NT2/D1 (cell line): ENCODE data around the gene PKHD1.
"Not testable (repeated sequence)": the region's sequence is repeated elsewhere in the genome, so short reads cannot be mapped to it uniquely, and the experiment has no call there.

Experiments used
- DNase-seq: peaks from one replicate; pipeline ENCODE4 v3.0.0-alpha.2; 2011; ENCODE audit warnings: low read depth, low spot score
- H3K27me3 ChIP-seq: 2 replicates; pipeline ENCODE4 v1.6.0; 2011; ENCODE audit warnings: mild to moderate bottlenecking; ENCODE audit not compliant: insufficient read length, insufficient read depth
- H3K36me3 ChIP-seq: 2 replicates; pipeline ENCODE4 v1.6.1; 2011; ENCODE audit warnings: mild to moderate bottlenecking, low read length, mixed read lengths; ENCODE audit not compliant: insufficient read depth, insufficient read length
- H3K4me1 ChIP-seq: 2 replicates; pipeline ENCODE4 v1.5.1; 2011; ENCODE audit not compliant: insufficient read depth, insufficient read length
- H3K4me3 ChIP-seq: 2 replicates; pipeline ENCODE4 v1.5.1; 2011; ENCODE audit warnings: low read depth; ENCODE audit not compliant: insufficient read length
- H3K9ac ChIP-seq: 2 replicates; pipeline ENCODE4 v1.6.0; 2011; ENCODE audit warnings: low read depth; ENCODE audit not compliant: insufficient read length
- H3K9me3 ChIP-seq: 2 replicates; pipeline ENCODE4 v1.5.1; 2011; ENCODE audit warnings: mild to moderate bottlenecking, low read length; ENCODE audit not compliant: insufficient read depth
- SUZ12 ChIP-seq: IDR thresholded peaks from 2 replicates; pipeline ENCODE4 v1.6.1; 2011; ENCODE audit not compliant: insufficient read length, insufficient read depth; ENCODE audit errors: extremely low read depth
- YY1 ChIP-seq: IDR thresholded peaks from 2 replicates; pipeline ENCODE4 v1.6.1; 2011; ENCODE audit not compliant: insufficient read length, insufficient read depth
- ZNF274 ChIP-seq: IDR thresholded peaks from 2 replicates; pipeline ENCODE4 v1.6.1; 2011; ENCODE audit warnings: mild to moderate bottlenecking, low read depth, low read length

PKHD1 gene

DNA sequence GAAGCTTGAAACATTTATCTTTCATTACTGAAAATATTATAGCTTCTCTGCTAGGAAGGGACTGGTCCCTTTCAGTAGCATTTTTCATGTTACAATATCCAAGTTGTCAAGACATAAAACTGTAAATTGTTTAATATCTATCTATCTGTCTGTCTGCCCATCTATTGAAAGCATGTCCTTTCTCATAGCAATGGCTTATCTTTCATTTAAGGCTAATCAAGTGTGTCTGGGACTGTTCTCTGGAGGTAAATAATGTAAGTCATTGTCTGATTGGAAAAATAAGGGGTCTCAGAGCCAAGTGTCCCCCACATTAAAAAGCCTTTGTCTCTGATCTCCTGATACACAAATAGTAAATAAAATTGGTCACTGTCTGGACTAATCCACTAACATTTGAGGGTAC lies 135.5 kb downstream of the PKHD1 start:
- Histone ChIP-seq H3K4me3 (no peak overlapping the region), H3K9me3 (no peaks in the 10 kb centered on the region), H3K9ac (no peak overlapping the region), H3K36me3 (no peaks in the 10 kb centered on the region), H3K27me3 (no peaks in the 10 kb centered on the region), H3K4me1 (no peaks in the 10 kb centered on the region)
- no peak for DNase-seq
- TF ChIP-seq YY1: no peak

DNA sequence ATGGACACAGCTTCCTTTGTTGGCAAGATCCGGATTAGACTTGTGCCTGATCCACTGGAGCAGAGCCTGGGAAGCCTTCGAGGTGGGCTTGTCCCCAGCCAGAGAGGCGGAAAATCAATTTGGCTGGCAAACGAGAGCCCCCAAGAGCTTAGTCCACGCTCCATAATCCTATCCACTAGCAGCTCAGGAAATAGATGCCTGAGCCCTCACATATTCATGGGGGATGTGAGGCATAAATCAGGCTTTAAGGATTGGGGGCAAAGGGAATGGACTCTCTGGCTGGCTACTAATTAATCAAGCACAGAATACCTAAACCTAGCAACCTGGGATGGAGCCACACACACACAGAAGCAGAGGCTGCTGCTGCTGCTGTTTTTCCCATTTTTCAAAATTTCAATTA lies 137.9 kb downstream of the PKHD1 start:
- Histone ChIP-seq H3K9ac (no peak overlapping the region), H3K36me3 (no peaks in the 10 kb centered on the region), H3K27me3 (no peaks in the 10 kb centered on the region), H3K9me3 (no peaks in the 10 kb centered on the region), H3K4me1 (no peaks in the 10 kb centered on the region), H3K4me3 (no peak overlapping the region)
- no peak for DNase-seq
- TF ChIP-seq SUZ12: no peak
- no peak for TF ChIP-seq YY1
- TF ChIP-seq ZNF274: no peak

DNA sequence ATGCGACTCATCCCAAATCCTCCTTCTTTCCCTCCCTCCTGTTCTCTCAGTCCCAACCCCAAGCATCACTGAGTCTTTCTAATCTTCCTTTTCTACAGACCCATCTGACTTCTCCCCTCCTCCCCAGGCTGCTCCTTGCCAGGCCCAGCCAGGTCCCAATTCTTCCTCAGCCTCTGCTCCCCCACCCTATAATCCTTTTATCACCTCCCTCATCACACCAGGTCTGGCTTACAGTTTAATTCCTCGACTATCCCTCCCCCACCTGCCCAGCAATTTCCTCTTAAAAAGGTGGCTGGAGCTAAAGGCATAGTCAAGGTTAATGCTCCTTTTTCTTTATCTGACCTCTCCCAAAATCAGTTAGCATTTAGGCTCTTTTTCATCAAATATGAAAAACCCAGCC lies 147.7 kb downstream of the PKHD1 start:
- H3K9me3 ChIP-seq, DNase-seq, H3K36me3 ChIP-seq, H3K27me3 ChIP-seq, H3K9ac ChIP-seq, H3K4me1 ChIP-seq, H3K4me3 ChIP-seq: not testable (repeated sequence)

DNA sequence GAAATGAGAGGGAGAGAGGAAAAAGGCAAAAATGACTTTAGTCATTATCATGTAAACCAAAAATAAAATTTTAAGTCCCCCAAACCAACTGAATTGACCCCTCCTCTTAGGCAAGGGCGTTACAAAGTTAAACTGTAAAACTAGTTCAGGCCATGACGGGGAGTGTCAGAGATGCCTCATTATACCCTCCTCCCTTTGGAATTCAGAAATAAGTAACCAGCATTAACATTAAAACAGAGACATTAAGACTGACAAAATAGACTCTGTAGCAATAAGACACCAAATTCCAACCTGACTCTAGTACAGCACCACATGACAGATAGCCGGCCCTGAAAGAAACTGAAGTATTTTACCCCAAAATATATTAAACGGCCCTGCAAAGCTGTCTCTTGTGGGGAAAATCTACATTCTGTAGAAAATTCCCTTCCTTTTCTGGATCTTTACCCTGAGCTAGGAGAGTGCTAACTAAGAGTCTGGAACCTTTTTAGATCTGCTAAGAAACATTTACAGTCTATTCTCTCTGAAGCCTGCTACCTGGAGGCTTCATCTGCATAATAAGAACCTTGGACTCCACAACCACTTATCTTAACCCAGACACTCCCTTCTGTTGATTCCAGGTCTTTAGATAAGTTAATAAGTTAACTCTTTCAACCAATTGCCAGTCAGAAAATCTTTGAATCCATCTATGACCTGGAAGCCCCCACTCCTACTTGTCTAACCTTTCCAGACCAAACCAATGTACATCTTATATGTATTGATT lies 150.7 kb downstream of the PKHD1 start:
- Histone ChIP-seq H3K9ac (no peak overlapping the region), H3K4me1 (no peaks in the 10 kb centered on the region), H3K36me3 (no peaks in the 10 kb centered on the region)

DNA sequence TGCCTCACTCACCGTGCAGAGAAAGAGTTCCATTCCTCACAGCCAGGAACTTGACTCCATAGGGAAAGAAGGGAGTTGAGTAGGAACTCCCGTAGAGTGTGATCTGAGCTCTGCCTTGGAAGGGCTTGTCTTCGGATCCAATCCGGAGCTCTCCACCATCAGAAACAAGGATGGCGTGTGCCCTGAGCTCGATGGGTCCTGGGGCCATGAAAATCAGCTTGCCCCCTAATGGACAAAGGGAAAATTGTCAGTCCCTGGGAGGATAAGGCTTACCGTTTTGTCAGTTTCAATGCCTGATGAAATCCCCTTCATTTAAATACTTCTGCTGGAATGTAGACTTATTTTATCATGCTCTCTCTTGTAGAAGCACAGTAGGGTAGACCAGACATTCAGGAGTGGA lies 153.3 kb downstream of the PKHD1 start:
- TF ChIP-seq SUZ12: no peak
- TF ChIP-seq ZNF274: no peak
- no peak for TF ChIP-seq YY1
- H3K36me3 ChIP-seq: no peaks in the 10 kb centered on the region
- no peaks in the 10 kb centered on the region for H3K9me3 ChIP-seq
- H3K27me3 ChIP-seq: no peaks in the 10 kb centered on the region
- no peak for DNase-seq
- H3K9ac ChIP-seq: no peak overlapping the region
- H3K4me1 ChIP-seq: no peaks in the 10 kb centered on the region
- no peak overlapping the region for H3K4me3 ChIP-seq

More for the DNA sequence above, 150.7 kb downstream of the PKHD1 start:
- no peak for DNase-seq
- TF ChIP-seq YY1 (no peak), ZNF274 (no peak)
- H3K27me3 ChIP-seq: no peaks in the 10 kb centered on the region
- H3K9me3 ChIP-seq: no peaks in the 10 kb centered on the region
- H3K4me3 ChIP-seq: no peak overlapping the region

DNA sequence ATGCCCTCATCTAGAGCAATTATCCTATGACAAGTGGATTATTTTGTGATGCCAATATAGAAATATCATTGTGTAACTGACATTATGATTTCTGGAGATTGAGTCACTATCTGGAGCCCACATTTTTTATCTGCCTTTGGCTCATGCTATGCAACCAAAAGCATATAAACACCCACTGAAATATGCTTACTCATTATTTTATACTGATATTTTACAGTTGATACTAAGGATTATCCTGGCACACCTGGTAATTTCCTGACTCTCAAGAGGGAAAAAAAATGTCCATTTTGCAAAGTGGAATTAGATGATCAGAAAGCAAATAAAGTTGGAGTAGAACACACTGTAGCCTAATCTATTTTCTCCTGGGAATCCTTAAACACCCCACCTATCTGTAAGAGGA lies 154.5 kb downstream of the PKHD1 start:
- Histone ChIP-seq H3K36me3 (no peaks in the 10 kb centered on the region), H3K4me3 (no peak overlapping the region), H3K9me3 (no peaks in the 10 kb centered on the region), H3K9ac (no peak overlapping the region), H3K27me3 (no peaks in the 10 kb centered on the region), H3K4me1 (no peaks in the 10 kb centered on the region)
- no peak for DNase-seq
- no peak for TF ChIP-seq SUZ12
- no peak for TF ChIP-seq YY1
- TF ChIP-seq ZNF274: no peak

DNA sequence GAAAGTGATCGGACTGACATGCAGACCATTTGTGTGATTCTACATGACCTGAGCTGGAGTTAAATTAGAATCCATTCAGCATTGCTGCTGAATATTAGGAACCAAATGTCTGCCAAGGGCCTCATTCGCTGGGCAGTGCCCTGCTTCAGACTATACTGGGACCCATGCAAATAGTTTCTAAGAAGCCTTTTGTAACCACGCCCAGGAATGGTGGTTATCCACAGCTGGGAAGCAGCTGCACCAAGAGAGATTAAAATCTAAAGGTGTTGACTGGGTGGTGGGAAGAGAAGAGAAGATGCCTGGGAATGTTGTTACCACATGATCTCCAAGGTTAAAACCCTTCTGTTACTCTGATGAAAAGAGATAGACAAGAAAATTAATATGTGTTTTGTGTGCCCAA lies 156.8 kb downstream of the PKHD1 start:
- H3K36me3 ChIP-seq: no peaks in the 10 kb centered on the region
- no peak overlapping the region for H3K4me3 ChIP-seq
- H3K9ac ChIP-seq: no peak overlapping the region
- no peak for TF ChIP-seq YY1
- TF ChIP-seq ZNF274: no peak
- TF ChIP-seq SUZ12: no peak
- no peaks in the 10 kb centered on the region for H3K9me3 ChIP-seq
- DNase-seq: no peak
- no peaks in the 10 kb centered on the region for H3K4me1 ChIP-seq
- H3K27me3 ChIP-seq: no peaks in the 10 kb centered on the region

DNA sequence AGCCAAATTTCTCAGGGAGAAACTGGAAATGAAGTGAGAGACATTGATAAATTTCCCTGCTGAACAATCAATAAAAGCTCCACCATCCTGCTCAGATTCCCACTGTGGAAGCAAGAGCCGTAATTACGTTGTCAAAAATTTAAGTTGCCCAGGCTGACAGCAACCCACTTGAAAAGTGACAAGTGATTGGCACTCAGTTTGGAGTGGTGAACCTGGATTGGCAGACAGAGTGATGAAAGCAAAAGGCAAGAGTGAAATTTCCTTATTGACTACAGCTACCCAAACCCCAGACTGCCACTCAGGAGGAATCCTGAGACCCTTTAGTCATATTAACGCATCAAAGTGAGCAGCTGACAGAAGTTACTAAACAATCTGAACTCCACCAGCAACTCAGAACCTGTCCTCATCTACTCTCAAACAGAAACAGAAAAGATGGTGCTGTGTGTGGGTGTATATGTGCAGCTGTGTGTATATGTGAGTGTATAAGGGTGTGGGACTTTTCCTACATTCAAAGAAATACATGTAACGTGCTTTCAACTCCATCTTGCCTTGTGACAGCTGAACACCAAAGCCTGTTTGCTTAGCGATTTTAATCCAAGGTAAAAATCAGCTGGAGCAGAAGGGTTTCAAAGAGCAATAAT lies 157.4 kb downstream of the PKHD1 start:
- H3K27me3 ChIP-seq: no peaks in the 10 kb centered on the region
- no peak overlapping the region for H3K4me3 ChIP-seq
- H3K36me3 ChIP-seq: no peaks in the 10 kb centered on the region
- TF ChIP-seq SUZ12 (no peak), ZNF274 (no peak), YY1 (no peak)
- no peaks in the 10 kb centered on the region for H3K9me3 ChIP-seq
- no peak for DNase-seq
- no peaks in the 10 kb centered on the region for H3K4me1 ChIP-seq
- H3K9ac ChIP-seq: no peak overlapping the region
